A549 (cell line): Measurements from ENCODE around the gene EIF4G3. TPM values are rescaled to one million over a fixed set of nuclear protein-coding genes. Genes with fewer than 3 reads are reported as not detected.

Source experiments
- ATAC-seq, 2 experiments: fragments of 200-7000 bp in 1 of 2; fragments of >200 bp in 1 of 2; cut with Nextera tagmentation in 1 of 2; cut with Tn5 transposase in 1 of 2; 3 replicates each; pipeline versions ENCODE4 v1.8.0 to v1.9.1; 2018 to 2020; ENCODE audit warnings: mild to moderate bottlenecking in 1 of 2, moderate library complexity in 1 of 2
- CTCF ChIA-PET: fragments of 300-600 bp; sonication (Branson Sonifier 250); formaldehyde crosslinking; extraction: SDS; loops from one replicate; lab custom pipeline; 2021; ENCODE audit warnings: antibody characterized with exemption, inconsistent platforms; lab: Yijun Ruan, JAX
- POLR2A ChIA-PET: fragments of 350-600 bp; formaldehyde crosslinking; extraction: SDS; loops from one replicate; lab custom pipeline; 2021; ENCODE audit warnings: antibody characterized with exemption, inconsistent platforms; lab: Yijun Ruan, JAX
- DNase-seq, 2 experiments: peaks; one replicate each; pipeline versions ENCODE4 v3.0.0 to v3.0.0-alpha.2; 2011 to 2016; ENCODE audit warnings: low read depth in 1 of 2, low spot score in 1 of 2
- FAIRE-seq: peaks from 2 replicates; lab custom pipeline; 2011; peaks lifted over from hg19 to GRCh38; lab: Jason Lieb, UNC
- H3K27ac ChIP-seq, 2 experiments: fragments of >200 bp; sonication (Bioruptor Twin); formaldehyde crosslinking; 3 replicates each; pipeline ENCODE4 v1.5.1; 2016 to 2017
- H3K4me1 ChIP-seq: fragments of >200 bp; sonication (Bioruptor Twin); formaldehyde crosslinking; 3 replicates; pipeline ENCODE4 v1.6.1; 2016
- H3K4me2 ChIP-seq: fragments of >200 bp; sonication (Bioruptor Twin); formaldehyde crosslinking; 3 replicates; pipeline ENCODE4 v1.6.1; 2016
- H3K4me3 ChIP-seq: fragments of >200 bp; sonication (Bioruptor Twin); formaldehyde crosslinking; 3 replicates; pipeline ENCODE4 v1.5.1; 2016
- H3K9me3 ChIP-seq: fragments of >200 bp; sonication (Bioruptor Twin); formaldehyde crosslinking; 3 replicates; pipeline ENCODE4 v1.6.1; 2016
- BCL3 ChIP-seq: fragments of >200 bp; sonication (Bioruptor Twin); formaldehyde crosslinking; IDR thresholded peaks from 3 replicates; pipeline ENCODE4 v1.6.1; 2016
- CEBPB ChIP-seq, 2 experiments: fragments of >200 bp in 1 of 2; sonication (Bioruptor Twin) in 1 of 2; formaldehyde crosslinking in 1 of 2; IDR thresholded peaks; 2 replicates each; pipeline ENCODE4 v1.6.1; 2012 to 2016
- CHD4 ChIP-seq: fragments of 200-600 bp; sonication (generic); IDR thresholded peaks from 2 replicates; pipeline ENCODE4 v1.6.1; 2016; ENCODE audit warnings: antibody characterized with exemption, mild to moderate bottlenecking, borderline replicate concordance
- ESRRA ChIP-seq: fragments of 150-350 bp; IDR thresholded peaks from 2 replicates; pipeline ENCODE4 v1.6.1; 2014; ENCODE audit warnings: mild to moderate bottlenecking, low read length, borderline replicate concordance
- FOSL2 ChIP-seq, 2 experiments: fragments of 450-650 bp in 1 of 2; fragments of >200 bp in 1 of 2; sonication (Bioruptor Twin) in 1 of 2; formaldehyde crosslinking; IDR thresholded peaks; 2 replicates each; pipeline versions ENCODE4 v1.5.0 to v1.6.1; 2016 to 2020; ENCODE audit warnings: mild to moderate bottlenecking in 1 of 2, moderate library complexity in 1 of 2
- HOXA7 ChIP-seq: fragments of 250-450 bp; sonication (Bioruptor Pico); IDR thresholded peaks from 2 replicates; pipeline ENCODE4 v1.5.0; 2020; ENCODE audit warnings: mild to moderate bottlenecking, moderate library complexity
- JUN ChIP-seq, 2 experiments: fragments of >200 bp; sonication (Bioruptor Twin); formaldehyde crosslinking; IDR thresholded peaks; 2 replicates in 1 of 2; 3 replicates in 1 of 2; pipeline ENCODE4 v1.6.1; 2016 to 2017
- MAFK ChIP-seq: fragments of 450-650 bp; IDR thresholded peaks from 2 replicates; pipeline ENCODE4 v1.6.1; 2014; ENCODE audit not compliant: partially characterized antibody
- NPAS2 ChIP-seq: fragments of 250-450 bp; sonication (Bioruptor Pico); IDR thresholded peaks from 2 replicates; pipeline ENCODE4 v1.8.0; 2022; ENCODE audit warnings: mild to moderate bottlenecking, moderate library complexity, borderline replicate concordance
- NR3C1 ChIP-seq: fragments of >200 bp; sonication (Bioruptor Twin); formaldehyde crosslinking; IDR thresholded peaks from 3 replicates; pipeline ENCODE4 v1.6.1; 2017
- PHF8 ChIP-seq: fragments of 200-600 bp; sonication (generic); IDR thresholded peaks from 2 replicates; pipeline ENCODE4 v1.6.1; 2016; ENCODE audit warnings: low read depth, mild to moderate bottlenecking, antibody characterized with exemption, moderate library complexity, borderline replicate concordance
- RAD21 ChIP-seq, 2 experiments: fragments of >200 bp in 1 of 2; sonication (Bioruptor Twin) in 1 of 2; formaldehyde crosslinking in 1 of 2; IDR thresholded peaks in 1 of 2; conservative IDR thresholded peaks in 1 of 2; 2 replicates in 1 of 2; 3 replicates in 1 of 2; pipeline ENCODE4 v1.6.1; 2012 to 2018; ENCODE audit warnings: inconsistent platforms in 1 of 2
- REST ChIP-seq: fragments of 200-600 bp; sonication (generic); IDR thresholded peaks from 2 replicates; pipeline ENCODE4 v1.6.1; 2016; ENCODE audit warnings: antibody characterized with exemption, mild to moderate bottlenecking, moderate library complexity
- ZC3H11A ChIP-seq: fragments of 450-650 bp; IDR thresholded peaks from 2 replicates; pipeline ENCODE4 v1.6.1; 2014; ENCODE audit warnings: antibody characterized with exemption, mild to moderate bottlenecking
- ZNF302 ChIP-seq: fragments of 250-450 bp; sonication (Bioruptor Pico); IDR thresholded peaks from 2 replicates; pipeline ENCODE4 v1.9.0; 2021; ENCODE audit warnings: inconsistent platforms, mild to moderate bottlenecking, moderate library complexity
- WGBS: methylation state at CpG from one replicate; pipeline ENCODE4 v1.1.6; 2017; ENCODE audit errors: missing lambda C conversion rate; 5-methylcytosine and 5-hydroxymethylcytosine counted together
- polyA plus RNA-seq, 4 experiments: library from polyadenylated mRNA; depleted of rRNA in 3 of 4; stranded (reverse); fragments of >200 nt; fragmentation: RNase III in 1 of 4; extraction: RNeasy Plus Mini Kit Qiagen cat#74134 plus additional on column Dnase treatment in 1 of 4; gene quantifications; 2 replicates in 3 of 4; 3 replicates in 1 of 4; pipeline ENCODE4 v1.2.3, GENCODE V29; 2011 to 2017

The EIF4G3 gene
- polyA plus RNA-seq, 2 of the 4 experiments (the other 2 are of a cell fraction): 25.0 to 51.3 TPM

GRCh38 chr1:21100481-21100921 is 76.2 kb downstream of the EIF4G3 start:
- TF ChIP-seq JUN (IDR thresholded peaks at IDR 0.05) (no peak), ESRRA (no peak), REST (no peak), RAD21 (conservative IDR thresholded peaks at IDR 0.05 in 1 of 2, IDR thresholded peaks at IDR 0.05 in 1 of 2) (no peak), CHD4 (no peak)
- H3K27ac ChIP-seq: no peak overlapping the region
- no peak overlapping the region for H3K4me3 ChIP-seq
- no peak overlapping the region for H3K4me2 ChIP-seq
- DNase-seq (no peak), FAIRE-seq (no peak), ATAC-seq (no peak)
- no peaks in the 10 kb centered on the region for H3K9me3 ChIP-seq
- 83% methylated on average over 5 of the region's 5 CpGs for WGBS
- peaks cover 7% of the 10 kb centered on the region; the same call in 2 of the 3 replicates for H3K4me1 ChIP-seq
- ChIA-PET POLR2A (no interaction called here), CTCF (interaction anchor here (0.5 kb wide), 1 partner anchor 46 kb away, joined by 4 read pairs; no protein-coding TSS in a partner anchor)

- WGBS: 94% methylated on average over 2 of the region's 2 CpGs
- Histone ChIP-seq H3K4me2 (no peak overlapping the region), H3K4me3 (no peak overlapping the region), H3K27ac (no peak overlapping the region), H3K9me3 (no peaks in the 10 kb centered on the region)
- FAIRE-seq: no peak
- no peak for TF ChIP-seq NPAS2 (CRISPR knock-in tag)
- TF ChIP-seq ZC3H11A: no peak
- no peak for TF ChIP-seq ZNF302
- no peak for TF ChIP-seq BCL3
- peak; percentile 3 for TF ChIP-seq MAFK
- no peak for TF ChIP-seq HOXA7
- no peak for TF ChIP-seq NR3C1
- TF ChIP-seq, all 56 proteins: peak for 1
- H3K4me1 ChIP-seq: peaks cover 7% of the 10 kb centered on the region; the same call in 2 of the 3 replicates
- CTCF ChIA-PET: no interaction called here
- ATAC-seq (no peak), DNase-seq (no peak)
- POLR2A ChIA-PET: no interaction called here
Observed at GRCh38 chr1:21099869-21100131, 76.9 kb downstream of the EIF4G3 start.

- peaks cover 7% of the 10 kb centered on the region; the same call in 2 of the 3 replicates for H3K4me1 ChIP-seq
- H3K27ac ChIP-seq: 0 out of 6 replicates have a peak overlapping the region, but pooled peaks of 1 of the 2 experiments have one; percentile 12
- 0 out of 3 replicates have a peak overlapping the region, but pooled peaks have one; percentile 7 for H3K4me2 ChIP-seq
- H3K4me3 ChIP-seq: no peak overlapping the region
- FAIRE-seq: no peak
- ChIA-PET POLR2A (no interaction called here), CTCF (no interaction called here)
- no peak for ATAC-seq
- 68% methylated on average over 2 of the region's 2 CpGs for WGBS
- no peaks in the 10 kb centered on the region for H3K9me3 ChIP-seq
- DNase-seq: no peak
- TF ChIP-seq PHF8 (no peak), MAFK (peak; percentile 29), CEBPB (IDR thresholded peaks at IDR 0.05) (0 out of 4 replicates have a peak, but pooled peaks of 1 of the 2 experiments have one; percentile 27), FOSL2 (IDR thresholded peaks at IDR 0.05) (no peak), FOSL2 (CRISPR knock-in tag; IDR thresholded peaks at IDR 0.05) (peak; percentile 26)
Observed at GRCh38 chr1:21099034-21099868, 77.4 kb downstream of the EIF4G3 start.
